Gastrocnemius medialis (tissue), 4 donors: Measurements from ENCODE around the gene ME1. TPM values are rescaled to one million over a fixed set of nuclear protein-coding genes. Genes with fewer than 3 reads are reported as not detected.
"Not testable (repeated sequence)": the region's sequence is repeated elsewhere in the genome, so short reads cannot be mapped to it uniquely, and the experiment has no call there.

ENCODE experiments used
- ATAC-seq, 2 donors: fragments of 150-250 bp; one replicate each; pipeline ENCODE4 v1.9.1; 2016
- DNase-seq, 2 donors: peaks; one replicate each; pipeline ENCODE4 v3.0.0-alpha.2; 2019
- H3K27ac ChIP-seq, 4 donors: fragments of 200-600 bp; sonication (generic); 1 replicate in 1 of 4; 2 replicates in 3 of 4; pipeline ENCODE4 v1.5.1; 2016 to 2018; ENCODE audit warnings: mild to moderate bottlenecking in 2 of 4, moderate library complexity in 1 of 4
- H3K27me3 ChIP-seq, 3 donors: fragments of 200-600 bp; sonication (generic) in 2 of 3; 1 replicate in 1 of 3; 2 replicates in 2 of 3; pipeline versions ENCODE4 v1.5.1 to v1.6.0; 2016 to 2019; ENCODE audit warnings: mild to moderate bottlenecking in 1 of 3, moderate library complexity in 1 of 3
- H3K36me3 ChIP-seq, 2 donors: fragments of 200-600 bp; sonication (generic) in 1 of 2; one replicate each; pipeline ENCODE4 v1.5.1; 2017 to 2018
- H3K4me1 ChIP-seq, 2 donors: fragments of 200-600 bp; sonication (generic) in 1 of 2; one replicate each; pipeline ENCODE4 v1.5.1; 2016 to 2017; ENCODE audit warnings: mild to moderate bottlenecking in 2 of 2
- H3K4me3 ChIP-seq, 4 donors: fragments of 200-600 bp; sonication (generic) in 3 of 4; 1 replicate in 1 of 4; 2 replicates in 3 of 4; pipeline ENCODE4 v1.5.1; 2016 to 2019; ENCODE audit warnings: mild to moderate bottlenecking in 2 of 4
- H3K9me3 ChIP-seq, 3 donors: fragments of 200-600 bp; sonication (generic) in 2 of 3; 1 replicate in 1 of 3; 2 replicates in 2 of 3; pipeline ENCODE4 v1.5.1; 2016 to 2019
- POLR2A ChIP-seq, 2 donors: fragments of 450-650 bp; IDR thresholded peaks; one replicate each; pipeline ENCODE4 v1.6.1; 2017; ENCODE audit warnings: antibody characterized with exemption in 2 of 2, mild to moderate bottlenecking in 2 of 2, moderate library complexity in 2 of 2
- in situ Hi-C, 4 donors: fragments of 200-750 bp; cut with MboI; loops; one replicate each; pipeline versions ENCODE4 v1.15.0 to v1.8.0; 2017; ENCODE audit warnings: low sequenced_read_pairs in 4 of 4
- intact Hi-C: fragments of 100-400 bp; cut with DNase I; formaldehyde crosslinking; loops from one replicate; pipeline ENCODE4 v1.15.1; 2023; ENCODE audit warnings: low total_unique reads
- total RNA-seq, 4 donors: library from RNA; depleted of rRNA; stranded (reverse); fragments of >200 nt; gene quantifications; one replicate each; pipeline versions ENCODE4 v1.1.0 to v1.2.3, GENCODE V29; 2016
- TF ChIP-seq, protein P1 (sequence below), 5 experiments: fragments of 450-650 bp in 3 of 5; fragments of 200-600 bp in 2 of 5; sonication (generic) in 2 of 5; IDR thresholded peaks in 4 of 5; conservative IDR thresholded peaks in 1 of 5; 1 replicate in 4 of 5; 2 replicates in 1 of 5; pipeline ENCODE4 v1.5.1; 2016 to 2019; ENCODE audit warnings: antibody characterized with exemption in 5 of 5, mild to moderate bottlenecking in 3 of 5, moderate library complexity in 3 of 5

Gene ME1
- total RNA-seq, 4 donors from 2014 or later, result 15.6 to 36.8 (median 25.4) TPM

DNA sequence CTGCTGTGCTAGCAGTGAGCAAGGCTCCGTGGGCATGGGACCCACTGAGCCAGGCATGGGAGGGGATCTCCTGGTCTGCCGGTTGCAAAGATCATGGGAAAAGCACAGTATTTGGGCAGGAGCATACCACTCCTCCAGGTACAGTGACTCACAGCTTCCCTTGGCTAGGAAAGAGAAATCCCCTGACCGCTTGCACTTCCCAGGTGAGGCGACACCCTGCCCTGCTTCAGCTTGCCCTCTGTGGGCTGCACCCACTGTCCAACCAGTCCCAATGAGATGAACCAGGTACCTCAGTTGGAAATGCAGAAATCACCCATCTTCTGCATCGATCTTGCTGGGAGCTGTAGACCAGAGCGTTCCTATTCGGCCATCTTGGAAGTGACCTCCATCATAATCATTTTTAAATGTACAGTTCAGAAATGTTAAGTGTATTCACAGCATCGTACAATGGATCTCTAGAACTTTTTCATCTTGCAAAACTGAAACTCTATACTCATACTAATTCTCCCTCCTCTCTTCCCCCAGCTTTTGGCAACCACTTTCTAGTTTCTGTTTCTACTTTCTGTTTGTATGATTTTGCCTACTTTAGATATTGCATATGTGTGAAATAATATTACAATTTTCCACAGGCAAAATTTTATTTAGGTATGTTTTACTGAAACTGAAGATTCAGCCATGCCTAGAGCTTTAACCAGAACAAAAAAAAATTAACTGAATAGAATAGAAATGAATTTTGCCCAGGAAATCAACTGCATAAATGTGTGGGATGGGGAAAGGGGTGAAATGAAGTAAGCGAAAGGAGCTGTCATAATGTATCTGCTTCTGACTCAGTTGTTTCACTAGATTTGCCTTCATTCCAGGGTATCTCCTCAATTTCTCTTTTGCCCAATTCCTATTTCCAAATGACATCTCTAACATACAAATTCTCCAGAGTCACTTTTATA lies 137.7 kb downstream of the ME1 start:
- no peaks in the 10 kb centered on the region for H3K27me3 ChIP-seq
- intact Hi-C loops, result no loop called here
- no peaks in the 10 kb centered on the region for H3K36me3 ChIP-seq
- H3K4me3 ChIP-seq, result no peak overlapping the region
- H3K9me3 ChIP-seq, result no peaks in the 10 kb centered on the region
- TF ChIP-seq POLR2A (IDR thresholded peaks at IDR 0.05), result no peak
- TF ChIP-seq, protein P1, sequence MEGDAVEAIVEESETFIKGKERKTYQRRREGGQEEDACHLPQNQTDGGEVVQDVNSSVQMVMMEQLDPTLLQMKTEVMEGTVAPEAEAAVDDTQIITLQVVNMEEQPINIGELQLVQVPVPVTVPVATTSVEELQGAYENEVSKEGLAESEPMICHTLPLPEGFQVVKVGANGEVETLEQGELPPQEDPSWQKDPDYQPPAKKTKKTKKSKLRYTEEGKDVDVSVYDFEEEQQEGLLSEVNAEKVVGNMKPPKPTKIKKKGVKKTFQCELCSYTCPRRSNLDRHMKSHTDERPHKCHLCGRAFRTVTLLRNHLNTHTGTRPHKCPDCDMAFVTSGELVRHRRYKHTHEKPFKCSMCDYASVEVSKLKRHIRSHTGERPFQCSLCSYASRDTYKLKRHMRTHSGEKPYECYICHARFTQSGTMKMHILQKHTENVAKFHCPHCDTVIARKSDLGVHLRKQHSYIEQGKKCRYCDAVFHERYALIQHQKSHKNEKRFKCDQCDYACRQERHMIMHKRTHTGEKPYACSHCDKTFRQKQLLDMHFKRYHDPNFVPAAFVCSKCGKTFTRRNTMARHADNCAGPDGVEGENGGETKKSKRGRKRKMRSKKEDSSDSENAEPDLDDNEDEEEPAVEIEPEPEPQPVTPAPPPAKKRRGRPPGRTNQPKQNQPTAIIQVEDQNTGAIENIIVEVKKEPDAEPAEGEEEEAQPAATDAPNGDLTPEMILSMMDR (IDR thresholded peaks at IDR 0.05 in 4 of 5, conservative IDR thresholded peaks at IDR 0.05 in 1 of 5), result no peak
- no peak overlapping the region for H3K27ac ChIP-seq
- H3K4me1 ChIP-seq, result no peaks in the 10 kb centered on the region
- ATAC-seq (no peak), DNase-seq (no peak)
- in situ Hi-C loops, result no loop called here

DNA sequence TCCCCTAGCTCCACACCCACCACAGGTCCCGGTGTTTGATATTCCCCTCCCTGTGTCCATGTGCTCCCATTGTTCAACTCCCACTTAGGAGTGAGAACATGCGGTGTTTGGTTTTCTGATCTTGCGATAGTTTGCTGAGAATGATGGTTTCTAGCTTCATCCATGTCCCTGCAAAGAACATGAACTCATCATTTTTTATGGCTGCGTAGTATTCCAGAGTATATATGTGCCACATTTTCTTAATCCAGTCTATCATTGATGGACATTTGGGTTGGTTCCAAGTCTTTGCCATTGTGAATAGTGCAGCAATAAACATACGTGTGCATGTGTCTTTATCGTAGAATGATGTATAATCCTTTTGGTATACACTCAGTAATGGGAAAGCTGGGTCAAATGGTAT lies 143.6 kb downstream of the ME1 start:
- intact Hi-C loops, H3K36me3 ChIP-seq, ATAC-seq, in situ Hi-C loops, H3K9me3 ChIP-seq, H3K27ac ChIP-seq, H3K4me1 ChIP-seq, DNase-seq, H3K27me3 ChIP-seq, H3K4me3 ChIP-seq: not testable (repeated sequence)

GRCh38 chr6:83285917-83286316 lies 144.9 kb downstream of the ME1 start:
- no peaks in the 10 kb centered on the region for H3K36me3 ChIP-seq
- no peaks in the 10 kb centered on the region for H3K27me3 ChIP-seq
- intact Hi-C loops, result no loop called here
- no peak overlapping the region for H3K27ac ChIP-seq
- ATAC-seq (no peak), DNase-seq (no peak)
- in situ Hi-C loops, result no loop called here
- H3K9me3 ChIP-seq, result no peaks in the 10 kb centered on the region
- no peaks in the 10 kb centered on the region for H3K4me1 ChIP-seq
- TF ChIP-seq, protein P1 (IDR thresholded peaks at IDR 0.05 in 4 of 5, conservative IDR thresholded peaks at IDR 0.05 in 1 of 5), result no peak
- TF ChIP-seq POLR2A (IDR thresholded peaks at IDR 0.05), result no peak
- H3K4me3 ChIP-seq, result no peak overlapping the region

DNA sequence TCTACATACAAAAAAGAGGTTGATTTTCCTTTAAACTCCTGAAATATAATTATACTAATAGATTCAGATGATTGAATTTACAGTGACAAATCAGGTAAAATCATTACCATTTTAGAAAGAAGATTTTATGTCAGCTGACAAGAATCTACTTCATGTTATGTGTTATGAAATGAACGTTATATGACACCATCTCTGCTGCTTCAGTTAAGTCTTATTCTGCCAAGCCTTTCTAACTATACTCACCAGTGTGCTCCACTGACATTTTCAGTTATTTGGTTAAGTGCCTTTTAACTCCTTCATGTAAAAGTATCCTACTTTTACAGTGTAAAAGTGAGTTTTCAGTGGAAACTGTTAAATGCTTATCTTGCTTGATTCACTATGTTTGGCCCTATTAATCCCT lies 157.3 kb downstream of the ME1 start:
- H3K9me3 ChIP-seq, result no peaks in the 10 kb centered on the region
- in situ Hi-C loops (no loop called here), intact Hi-C loops (no loop called here)
- H3K27ac ChIP-seq, result no peak overlapping the region
- peak; percentile 87 to 94 for ATAC-seq
- no peak overlapping the region for H3K4me3 ChIP-seq
- DNase-seq, result no peak
- H3K4me1 ChIP-seq, result peaks cover 9 to 17% of the 10 kb centered on the region in 2 donors
- H3K36me3 ChIP-seq, result no peaks in the 10 kb centered on the region
- no peaks in the 10 kb centered on the region for H3K27me3 ChIP-seq
- no peak for TF ChIP-seq POLR2A (IDR thresholded peaks at IDR 0.05)
- TF ChIP-seq, protein P1 (IDR thresholded peaks at IDR 0.05 in 4 of 5, conservative IDR thresholded peaks at IDR 0.05 in 1 of 5), result no peak

DNA sequence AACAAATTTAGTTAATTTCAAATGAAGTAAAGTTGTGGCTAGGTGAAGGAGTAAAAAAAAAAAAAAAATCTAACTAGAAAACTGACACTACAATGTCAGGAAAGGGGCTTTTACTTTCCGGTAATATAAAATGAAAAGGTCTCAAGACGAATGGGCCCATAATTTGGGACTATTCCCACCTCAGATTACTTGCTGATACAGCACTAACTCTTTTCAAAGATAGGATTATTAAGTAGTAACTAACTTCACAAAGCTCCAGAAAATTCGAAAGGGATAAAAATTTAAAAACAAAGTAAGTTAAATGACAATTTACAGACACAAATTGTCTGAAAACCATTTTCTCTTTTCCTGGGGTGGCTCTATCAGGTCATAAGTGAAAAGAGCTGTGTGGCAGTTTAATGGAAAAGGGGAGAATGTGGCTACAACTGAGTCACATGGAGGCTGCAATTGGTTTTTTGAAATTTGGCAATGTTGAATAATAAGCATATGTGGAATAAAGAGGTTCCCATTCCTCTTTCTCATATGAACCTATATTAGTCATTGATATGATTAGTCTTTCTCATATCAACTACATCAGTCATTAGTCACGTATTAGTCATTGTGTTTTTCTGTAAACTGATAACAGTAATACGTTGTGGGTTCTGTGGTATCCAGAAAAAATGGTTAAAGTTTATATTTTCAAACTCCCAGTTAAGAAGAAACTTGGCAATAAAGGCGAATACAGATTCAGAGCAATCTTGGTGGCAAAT lies 159.7 kb downstream of the ME1 start:
- H3K4me3 ChIP-seq, result no peak overlapping the region
- peaks cover 5 to 11% of the 10 kb centered on the region in 2 donors for H3K4me1 ChIP-seq
- in situ Hi-C loops (no loop called here), intact Hi-C loops (no loop called here)
- DNase-seq (no peak), ATAC-seq (no peak)
- TF ChIP-seq POLR2A (IDR thresholded peaks at IDR 0.05), result no peak
- TF ChIP-seq, protein P1 (IDR thresholded peaks at IDR 0.05 in 4 of 5, conservative IDR thresholded peaks at IDR 0.05 in 1 of 5), result no peak
- no peak overlapping the region for H3K27ac ChIP-seq
- no peaks in the 10 kb centered on the region for H3K27me3 ChIP-seq
- no peaks in the 10 kb centered on the region for H3K9me3 ChIP-seq
- H3K36me3 ChIP-seq, result no peaks in the 10 kb centered on the region
